ENCODE results near the gene CSGALNACT2. TPM values are rescaled to one million over a fixed set of nuclear protein-coding genes. Genes with fewer than 3 reads are reported as not detected.

The CSGALNACT2 gene
- total and polyA plus RNA-seq, 8 donors = 2.3 to 8.6 (median 4.9) TPM

DNA sequence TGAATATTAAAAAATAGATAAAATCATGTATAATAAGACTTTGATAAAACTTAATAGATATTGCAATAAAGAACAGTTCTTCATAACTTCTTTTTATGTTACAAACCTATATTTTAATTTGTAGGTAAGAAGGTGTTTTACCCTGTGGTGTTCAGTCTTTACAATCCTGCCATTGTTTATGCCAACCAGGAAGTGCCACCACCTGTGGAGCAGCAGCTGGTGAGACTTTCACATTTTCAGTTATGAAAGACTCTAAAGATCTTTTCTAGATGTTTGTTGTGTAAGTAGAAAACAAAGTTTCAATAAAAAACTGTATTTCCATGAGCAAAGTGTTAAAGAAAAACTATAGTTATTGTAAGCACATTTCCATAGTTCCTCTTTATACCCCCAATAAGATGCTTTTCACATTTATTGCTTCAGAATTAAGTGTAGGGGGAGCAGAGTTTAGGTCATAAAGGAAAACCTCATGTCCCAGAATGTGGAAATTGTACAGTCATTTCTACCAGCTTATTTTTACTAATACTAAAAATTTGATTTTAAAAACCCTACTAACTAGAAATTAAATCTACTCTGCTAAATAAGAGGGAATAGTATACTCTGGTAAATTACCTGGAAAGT is 28.7 kb downstream of the CSGALNACT2 start:
- intact Hi-C loops (cut with DNase I) = no loop called here

DNA sequence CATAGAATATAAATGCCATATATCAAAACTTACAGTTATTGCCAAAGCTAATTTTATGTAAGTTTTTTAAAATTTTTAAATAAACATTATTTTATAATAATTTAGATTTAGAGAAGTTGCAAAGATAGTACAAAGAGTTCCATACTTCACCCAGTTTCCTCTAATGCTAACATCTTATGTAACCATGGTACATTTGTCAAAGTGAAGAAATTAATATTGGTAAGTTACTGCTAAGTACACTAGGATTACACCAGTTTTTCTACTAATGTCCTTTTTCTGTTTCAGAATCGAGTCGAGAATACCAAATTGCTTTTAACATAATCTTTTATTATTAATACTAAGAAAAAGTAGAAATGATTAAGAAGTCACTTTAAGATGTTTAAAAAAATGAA is 29.2 kb downstream of the CSGALNACT2 start:
- 55 to 92% methylated on average over 2 of the region's 2 CpGs for WGBS, 2 donors
- Histone ChIP-seq H3K9me3 (no peaks in the 10 kb centered on the region), H3K4me3 (no peak overlapping the region), H3K27ac (no peak overlapping the region), H3K36me3 (no peaks in the 10 kb centered on the region), H3K27me3 (no peaks in the 10 kb centered on the region), H3K4me1 (no peaks in the 10 kb centered on the region)
- no peak for DNase-seq
- intact Hi-C loops (cut with DNase I) = no loop called here
- TF ChIP-seq, protein P1, sequence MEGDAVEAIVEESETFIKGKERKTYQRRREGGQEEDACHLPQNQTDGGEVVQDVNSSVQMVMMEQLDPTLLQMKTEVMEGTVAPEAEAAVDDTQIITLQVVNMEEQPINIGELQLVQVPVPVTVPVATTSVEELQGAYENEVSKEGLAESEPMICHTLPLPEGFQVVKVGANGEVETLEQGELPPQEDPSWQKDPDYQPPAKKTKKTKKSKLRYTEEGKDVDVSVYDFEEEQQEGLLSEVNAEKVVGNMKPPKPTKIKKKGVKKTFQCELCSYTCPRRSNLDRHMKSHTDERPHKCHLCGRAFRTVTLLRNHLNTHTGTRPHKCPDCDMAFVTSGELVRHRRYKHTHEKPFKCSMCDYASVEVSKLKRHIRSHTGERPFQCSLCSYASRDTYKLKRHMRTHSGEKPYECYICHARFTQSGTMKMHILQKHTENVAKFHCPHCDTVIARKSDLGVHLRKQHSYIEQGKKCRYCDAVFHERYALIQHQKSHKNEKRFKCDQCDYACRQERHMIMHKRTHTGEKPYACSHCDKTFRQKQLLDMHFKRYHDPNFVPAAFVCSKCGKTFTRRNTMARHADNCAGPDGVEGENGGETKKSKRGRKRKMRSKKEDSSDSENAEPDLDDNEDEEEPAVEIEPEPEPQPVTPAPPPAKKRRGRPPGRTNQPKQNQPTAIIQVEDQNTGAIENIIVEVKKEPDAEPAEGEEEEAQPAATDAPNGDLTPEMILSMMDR (IDR thresholded peaks at IDR 0.05) = no peak
- peak; percentile 86 for FAIRE-seq
- ATAC-seq = no peak

More for the DNA sequence above, 28.7 kb downstream of the CSGALNACT2 start:
- Histone ChIP-seq H3K27me3 (no peaks in the 10 kb centered on the region), H3K36me3 (no peaks in the 10 kb centered on the region), H3K4me3 (no peak overlapping the region), H3K9me3 (no peaks in the 10 kb centered on the region), H3K27ac (no peak overlapping the region), H3K4me1 (no peaks in the 10 kb centered on the region)
- ATAC-seq (peak in 3 of 4 donors; percentile 55 to 72 (median 68)), FAIRE-seq (peak; percentile 86), DNase-seq (no peak)
- TF ChIP-seq, protein P1 (IDR thresholded peaks at IDR 0.05) = no peak

DNA sequence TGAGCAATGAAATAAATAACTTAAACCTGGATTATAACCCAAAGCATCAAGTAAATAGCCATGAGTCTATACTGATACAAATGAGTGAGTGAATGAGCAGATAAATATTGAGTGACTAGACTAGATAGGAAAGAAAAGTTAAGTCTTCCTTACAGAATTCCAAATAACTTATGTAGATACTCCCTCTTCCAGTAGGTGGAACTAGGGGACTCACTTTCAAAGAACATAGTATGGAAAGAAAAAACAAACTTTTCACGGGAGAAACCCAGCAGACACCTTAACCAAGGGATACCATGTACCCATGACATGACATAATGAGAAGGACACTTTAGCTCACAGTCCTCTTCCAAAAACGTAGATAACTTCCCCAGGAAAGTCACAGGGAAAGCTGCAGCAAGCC is 32.2 kb downstream of the CSGALNACT2 start:
- H3K27ac ChIP-seq = no peak overlapping the region
- no peak overlapping the region for H3K4me3 ChIP-seq
- WGBS, 2 donors = 55 to 67% methylated on average over 2 of the region's 2 CpGs
- TF ChIP-seq, protein P1 (IDR thresholded peaks at IDR 0.05) = no peak
- H3K4me1 ChIP-seq = no peaks in the 10 kb centered on the region
- H3K36me3 ChIP-seq = no peaks in the 10 kb centered on the region
- H3K9me3 ChIP-seq = no peaks in the 10 kb centered on the region
- ATAC-seq (no peak), DNase-seq (no peak), FAIRE-seq (no peak)
- H3K27me3 ChIP-seq = no peaks in the 10 kb centered on the region
- intact Hi-C loops (cut with DNase I) = no loop called here

DNA sequence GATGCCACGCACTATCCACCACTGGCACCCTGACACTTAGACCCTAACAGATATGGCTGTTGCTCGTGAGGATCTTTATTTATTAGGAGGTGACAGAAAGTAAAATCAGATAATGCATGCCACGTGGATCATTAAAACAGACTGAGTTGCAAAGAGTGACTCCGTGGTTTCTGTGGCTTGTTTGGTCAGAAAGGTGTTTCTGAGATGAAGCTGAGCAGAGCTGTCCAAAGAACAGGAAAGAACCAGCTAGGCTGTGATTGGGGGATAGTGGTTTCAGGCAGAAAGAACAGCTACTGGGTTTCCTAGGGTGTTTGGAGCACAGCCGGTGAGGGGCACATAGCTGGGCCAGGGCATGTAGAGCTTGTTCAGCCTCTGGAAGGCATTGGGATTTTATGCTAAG is 34.4 kb downstream of the CSGALNACT2 start:
- no peaks in the 10 kb centered on the region for H3K4me1 ChIP-seq
- FAIRE-seq (no peak), DNase-seq (no peak), ATAC-seq (no peak)
- H3K9me3 ChIP-seq = no peaks in the 10 kb centered on the region
- TF ChIP-seq, protein P1 (IDR thresholded peaks at IDR 0.05) = no peak
- no peak overlapping the region for H3K4me3 ChIP-seq
- WGBS, 2 donors = 95 to 98% methylated on average over 5 of the region's 5 CpGs
- peaks cover 0 to 7% (median 0%) of the 10 kb centered on the region in 3 donors for H3K36me3 ChIP-seq
- intact Hi-C loops (cut with DNase I) = no loop called here
- H3K27ac ChIP-seq = no peak overlapping the region
- no peaks in the 10 kb centered on the region for H3K27me3 ChIP-seq

DNA sequence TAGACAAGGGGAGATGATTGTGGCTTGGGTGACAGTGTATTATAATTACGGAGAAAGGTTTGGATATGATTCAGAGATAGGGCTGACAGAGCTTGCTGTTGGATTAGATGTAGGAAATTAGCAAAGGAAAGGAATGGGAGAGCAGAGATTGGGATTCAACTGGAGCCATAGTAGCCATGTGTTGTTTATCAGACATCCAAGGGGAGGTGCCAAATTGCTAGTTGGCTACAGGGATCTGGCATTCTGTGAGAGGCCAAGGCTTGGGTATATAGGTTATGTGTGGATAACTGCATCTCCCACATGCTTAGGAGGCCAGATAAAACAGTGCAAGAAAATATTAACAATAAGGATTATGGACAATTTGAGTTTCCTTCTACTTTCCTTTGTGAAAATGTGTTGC is 34.9 kb downstream of the CSGALNACT2 start:
- DNase-seq = no peak
- Histone ChIP-seq H3K9me3 (no peaks in the 10 kb centered on the region), H3K4me1 (no peaks in the 10 kb centered on the region), H3K27ac (no peak overlapping the region), H3K27me3 (no peaks in the 10 kb centered on the region), H3K4me3 (no peak overlapping the region), H3K36me3 (peaks cover 0 to 12% (median 0%) of the 10 kb centered on the region in 3 donors)
- 96 to 100% methylated on average over 1 of the region's 1 CpG for WGBS, 2 donors
- no peak for FAIRE-seq
- ATAC-seq = no peak
- intact Hi-C loops (cut with DNase I) = no loop called here
- TF ChIP-seq, protein P1 (IDR thresholded peaks at IDR 0.05) = no peak
